Eye (tissue), 1 donor: ENCODE results near the gene ADARB2.
"Not testable (repeated sequence)": the region's sequence is repeated elsewhere in the genome, so short reads cannot be mapped to it uniquely, and the experiment has no call there.

Experiments
- DNase-seq: peaks from one replicate; pipeline ENCODE4 v3.0.0-alpha.2; 2015

ADARB2 gene

DNA sequence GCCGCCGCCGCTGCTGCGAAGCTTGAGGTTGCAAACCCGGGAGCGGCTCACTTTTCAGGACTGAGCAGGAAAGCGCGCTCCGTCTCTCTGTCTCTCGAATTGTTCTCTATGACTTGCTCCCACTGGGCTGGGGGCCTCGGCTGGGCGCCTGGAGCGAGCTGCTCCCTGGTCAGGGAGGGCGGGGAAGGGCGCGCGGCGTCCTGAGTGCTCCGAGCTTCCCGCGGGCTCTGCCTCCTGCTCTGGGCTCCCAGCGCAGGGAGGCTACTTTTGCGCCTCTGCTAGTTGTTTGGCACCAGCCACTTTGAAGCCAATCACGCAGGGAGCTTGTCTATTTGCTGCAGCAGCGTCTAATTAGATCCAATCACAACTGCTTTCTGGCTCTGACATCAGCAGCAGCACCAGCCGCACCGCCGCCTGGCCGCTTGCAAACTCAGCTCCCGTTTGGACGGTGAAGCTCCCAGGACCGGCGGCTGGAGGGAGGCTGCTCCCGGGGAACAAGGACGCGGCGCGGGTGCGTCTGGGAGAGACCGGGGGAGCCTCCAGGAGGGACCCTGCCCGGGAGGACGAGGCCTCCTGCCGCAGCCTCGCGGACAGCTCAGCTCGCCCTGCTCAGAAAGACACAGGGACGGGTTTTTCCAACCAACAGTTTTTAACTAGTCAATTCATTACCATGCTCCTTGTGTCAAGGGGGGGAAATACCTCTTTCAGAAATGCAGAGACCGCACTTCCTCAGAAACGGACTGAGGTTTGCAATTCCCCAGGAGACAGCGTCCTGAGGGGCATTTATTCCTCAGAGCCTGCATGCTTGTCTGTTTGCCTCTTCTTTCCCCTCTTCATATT is at the start of gene ADARB2:
TSS of gene ADARB2 (minus strand) at position 304 of the 840 bp plus-strand sequence.
- DNase-seq: peak; percentile 94

DNA sequence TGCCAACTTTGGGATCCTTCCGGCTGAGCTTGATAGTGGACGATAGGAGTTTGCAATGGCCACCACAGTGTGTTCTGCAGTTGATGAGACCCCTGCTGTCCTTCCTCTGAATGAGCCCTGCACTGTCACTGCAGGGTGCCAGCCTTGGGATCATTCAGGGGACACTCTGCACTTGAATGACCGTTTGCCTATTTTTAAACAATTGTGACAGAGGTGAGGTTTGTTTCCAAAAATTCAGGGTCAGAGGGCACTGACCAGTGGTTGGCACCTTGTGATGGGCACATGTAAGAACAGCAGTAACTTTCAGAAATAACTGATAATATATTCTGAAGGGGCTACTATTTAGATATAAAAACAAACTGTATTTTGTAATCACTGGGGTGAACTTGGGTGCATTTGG is 48.5 kb upstream of the ADARB2 start:
- peak; percentile 22 for DNase-seq

DNA sequence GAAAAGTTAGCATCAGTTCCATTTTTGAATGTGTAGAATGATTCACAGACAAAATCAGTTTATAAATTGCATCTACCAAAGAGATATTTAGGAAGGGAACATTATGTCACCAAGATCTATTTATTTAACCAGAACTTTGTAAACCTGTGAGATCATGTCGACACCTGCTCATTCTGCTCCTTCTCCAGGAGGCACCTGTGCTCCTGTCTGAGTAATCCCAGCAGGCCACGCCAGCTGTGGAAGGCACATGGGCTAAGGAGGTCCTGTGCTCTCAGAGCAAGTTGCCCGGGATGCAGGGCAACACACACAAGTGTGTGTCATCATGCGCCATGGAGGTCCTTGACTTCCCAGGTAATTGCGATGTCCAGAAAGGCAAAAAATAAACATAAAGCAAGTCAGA is 45.5 kb upstream of the ADARB2 start:
- no peak for DNase-seq

DNA sequence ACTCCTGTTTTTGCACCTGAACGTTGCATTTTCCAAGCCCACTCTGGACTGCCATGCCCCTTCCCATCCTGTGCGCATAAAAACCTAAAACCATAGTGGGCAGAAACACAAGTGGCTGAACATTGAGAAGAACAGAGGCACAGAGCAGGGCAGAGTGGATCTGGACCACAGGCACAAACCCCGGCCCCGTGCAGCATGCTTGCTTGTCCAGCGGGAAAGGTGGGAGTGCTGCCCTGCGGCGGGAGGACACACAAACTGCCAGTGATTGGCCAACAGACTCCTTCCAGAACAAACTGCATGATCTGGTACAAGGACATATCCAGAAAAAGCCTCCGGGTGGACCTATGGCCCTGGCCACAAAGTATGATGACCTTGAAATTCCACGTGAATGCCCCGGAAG is 42.5 kb upstream of the ADARB2 start:
- DNase-seq: no peak

DNA sequence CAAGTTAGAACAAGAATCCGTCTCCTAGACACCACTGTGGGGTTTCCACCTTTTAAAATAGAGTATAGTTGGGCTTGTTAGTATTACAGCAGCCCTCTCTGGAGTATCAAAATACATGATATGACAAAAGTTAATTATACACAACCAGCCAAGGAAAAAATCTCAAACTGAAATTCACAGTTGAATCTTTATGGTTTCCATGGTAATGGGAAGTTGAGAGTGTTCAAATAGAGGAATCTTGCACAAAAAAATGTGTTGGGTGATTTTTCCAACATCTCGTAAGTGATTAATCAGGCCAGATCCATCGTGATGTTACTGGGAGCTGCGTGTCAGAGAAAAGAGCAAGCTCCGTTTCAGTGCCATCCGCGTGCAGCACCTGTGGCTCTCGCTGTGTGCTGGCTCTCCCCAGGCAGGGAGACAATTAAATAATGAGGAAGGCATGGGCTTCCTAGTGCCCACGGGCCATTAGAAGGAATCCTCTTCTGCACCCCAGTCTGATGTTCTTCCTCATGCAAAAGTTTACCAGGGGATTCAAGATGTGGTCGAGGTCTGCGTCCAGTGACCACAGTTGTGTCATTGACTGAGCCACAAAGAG is 41.1 kb upstream of the ADARB2 start:
- DNase-seq: no peak

DNA sequence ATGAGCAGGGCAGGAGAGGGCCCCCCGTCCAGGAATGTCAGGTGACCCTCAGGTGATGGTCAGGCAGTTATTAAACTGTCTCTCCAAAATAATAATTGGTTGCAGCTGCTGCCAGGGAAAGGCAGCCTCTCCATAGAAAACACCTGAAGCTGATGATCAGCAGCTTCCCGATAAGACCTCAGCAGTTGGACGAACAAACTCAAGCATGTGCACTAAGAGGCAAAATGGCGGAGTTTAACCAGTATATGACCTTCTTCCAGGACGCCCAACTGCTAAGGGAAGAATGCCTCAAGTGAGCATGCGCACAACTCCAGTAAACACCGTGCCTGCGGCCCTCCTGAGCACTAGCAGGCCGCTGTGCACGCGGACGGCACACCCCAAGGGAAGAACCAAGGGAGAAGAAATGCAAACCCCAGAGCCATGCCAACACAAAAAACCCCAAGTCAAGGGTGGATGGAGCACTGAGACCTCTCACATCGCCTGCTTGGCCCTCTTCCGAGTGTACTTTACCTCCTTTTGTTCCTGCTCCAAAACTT is 38.9 kb upstream of the ADARB2 start:
- no peak for DNase-seq

DNA sequence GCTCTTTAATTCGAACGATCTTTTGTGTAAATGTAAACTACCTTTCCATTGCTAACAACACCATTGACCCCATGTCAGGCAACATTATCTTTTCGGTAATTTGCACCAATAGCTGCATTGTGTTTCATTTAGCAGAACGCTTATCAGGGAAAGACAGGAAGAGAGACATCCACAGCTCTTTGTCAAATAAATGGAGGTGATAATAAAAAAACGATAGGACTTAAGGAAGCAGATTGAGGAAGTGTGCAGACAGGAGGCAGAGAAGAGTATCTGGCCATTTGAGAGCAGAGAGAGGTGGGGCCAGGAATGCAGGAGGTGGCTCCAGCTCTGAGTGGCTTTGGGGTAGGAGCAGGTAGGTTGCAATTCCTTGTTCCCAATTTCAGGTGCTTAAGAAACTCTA is 37.5 kb upstream of the ADARB2 start:
- DNase-seq: no peak

DNA sequence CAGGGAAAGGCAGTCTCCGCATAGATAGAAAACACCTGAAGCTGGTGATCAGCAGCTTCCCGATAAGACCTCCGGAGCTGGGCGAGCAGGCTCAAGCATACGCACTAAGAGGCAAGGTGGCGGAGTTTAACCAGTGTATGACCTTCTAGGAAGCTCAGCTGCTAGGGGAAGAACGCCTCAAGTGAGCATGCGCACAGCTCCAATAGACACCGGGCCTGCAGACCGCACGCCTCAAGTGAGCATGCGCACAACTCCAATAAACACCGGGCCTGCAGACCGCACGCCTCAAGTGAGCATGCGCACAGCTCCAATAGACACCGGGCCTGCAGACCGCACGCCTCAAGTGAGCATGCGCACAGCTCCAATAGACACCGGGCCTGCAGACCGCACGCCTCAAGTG is 35.9 kb upstream of the ADARB2 start:
- not testable (repeated sequence) for DNase-seq

DNA sequence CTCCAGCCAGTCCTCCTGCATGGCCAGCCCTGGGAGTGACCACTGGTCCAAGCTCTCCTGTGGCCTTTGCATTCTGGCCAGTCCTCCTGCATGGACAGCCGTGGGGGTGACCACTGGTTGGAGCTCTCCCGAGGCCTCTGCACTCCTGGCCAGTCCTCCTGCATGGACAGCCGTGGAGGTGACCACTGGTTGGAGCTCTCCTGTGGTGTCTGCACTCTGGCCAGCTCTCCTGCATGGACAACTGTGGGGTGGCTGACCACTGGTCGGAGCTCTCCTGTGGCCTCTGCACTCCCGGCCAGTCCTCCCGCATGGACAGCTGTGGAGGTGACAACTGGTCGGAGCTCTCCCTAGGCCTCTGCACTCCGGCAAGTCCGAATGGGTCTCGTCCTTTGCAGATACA is 28.7 kb upstream of the ADARB2 start:
- DNase-seq: no peak

DNA sequence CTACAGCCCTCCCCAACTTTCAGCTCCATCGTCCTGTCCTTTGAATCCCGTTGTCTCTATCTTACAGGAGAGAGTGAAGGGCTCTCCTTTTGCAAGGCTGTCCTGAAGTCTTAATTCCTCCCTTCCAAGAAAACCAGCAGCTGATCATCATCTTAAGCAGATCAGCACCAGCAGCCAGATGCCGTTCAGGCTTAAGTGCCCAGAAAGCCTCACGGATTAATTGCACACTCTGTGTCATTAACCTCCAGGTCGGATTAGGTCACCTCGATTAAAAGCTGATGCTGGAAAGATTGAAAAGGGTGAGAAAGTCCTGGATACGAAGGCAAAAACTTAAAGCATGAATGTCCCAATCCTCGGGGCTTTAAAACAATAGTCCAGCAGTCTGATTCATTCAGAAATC is 24.8 kb upstream of the ADARB2 start:
- DNase-seq: peak; percentile 74

DNA sequence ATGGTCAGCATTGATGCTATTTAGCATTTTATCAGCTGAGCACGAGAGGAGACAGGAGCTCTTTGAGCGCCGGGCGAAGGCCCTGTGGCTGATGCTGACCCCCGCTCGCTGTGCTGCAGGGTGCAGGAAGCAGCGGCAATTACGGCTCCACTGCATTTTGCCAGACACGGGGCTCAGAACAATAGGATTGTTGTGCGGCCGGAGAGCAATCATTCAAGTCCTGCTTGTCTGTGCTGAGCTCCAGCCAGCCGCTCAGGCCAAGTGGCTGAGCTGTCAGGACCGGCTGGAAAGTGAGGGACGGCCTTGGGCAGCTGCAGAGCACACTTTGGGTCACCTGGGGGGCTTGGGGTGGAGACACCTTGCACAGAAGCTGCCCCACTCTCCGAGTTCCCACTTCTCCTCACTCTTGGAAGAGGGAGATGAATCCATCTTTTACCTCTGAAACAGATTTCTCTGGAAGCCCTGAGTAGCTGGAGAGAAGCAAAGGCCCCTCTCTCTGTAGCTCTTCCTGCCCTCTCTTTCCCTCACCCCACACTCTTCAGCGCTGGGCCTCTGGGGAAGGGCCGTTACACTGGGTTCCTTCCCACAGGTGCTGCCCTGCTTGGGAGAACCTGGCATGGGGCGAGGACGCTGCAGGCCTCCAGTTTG is 17.3 kb upstream of the ADARB2 start:
- peak; percentile 74 for DNase-seq

DNA sequence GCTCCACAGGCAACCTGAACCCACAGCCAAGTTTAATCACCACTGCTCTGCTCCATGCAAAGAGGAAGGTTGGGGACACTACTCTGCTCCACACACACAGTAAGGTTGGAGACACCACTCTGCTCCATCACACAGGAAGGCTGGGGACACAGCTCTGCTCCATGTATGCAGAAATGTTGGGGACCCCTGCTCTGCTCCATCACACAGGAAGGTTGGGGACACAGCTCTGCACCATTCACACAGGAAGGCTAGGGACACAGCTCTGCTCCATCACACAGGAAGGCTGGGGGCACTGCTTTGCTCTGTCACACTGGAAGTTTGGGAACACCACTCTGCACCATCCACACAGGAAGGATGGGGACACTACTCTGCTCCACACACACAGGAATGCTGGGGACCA is 14.8 kb upstream of the ADARB2 start:
- DNase-seq: no peak

DNA sequence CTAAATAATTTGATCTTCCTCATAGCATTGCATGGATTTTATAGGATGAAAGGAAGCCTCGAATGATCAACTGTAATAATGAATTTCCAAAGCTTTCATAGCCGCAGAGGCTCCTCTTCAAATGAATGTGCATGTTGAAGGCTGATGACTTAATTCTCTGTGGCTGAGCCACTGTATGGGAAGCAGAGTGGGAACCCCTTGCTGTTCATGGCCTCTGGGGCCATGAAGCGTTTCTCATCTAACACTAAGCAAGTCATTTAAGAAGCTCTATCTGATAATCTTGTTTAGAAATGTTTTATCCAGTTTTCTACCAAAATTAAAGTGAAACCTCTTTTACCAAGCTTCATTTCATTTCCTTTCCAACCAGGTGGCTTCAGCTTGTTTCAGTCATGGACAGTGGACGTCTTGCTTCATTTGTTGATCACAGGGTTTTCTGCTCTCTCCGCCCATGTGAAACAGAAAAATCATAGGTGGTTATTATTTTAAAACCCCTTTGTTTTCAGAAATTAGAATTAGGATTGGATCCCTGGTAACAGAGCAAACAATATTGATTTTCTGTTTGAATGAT is 10.3 kb upstream of the ADARB2 start:
- DNase-seq: peak; percentile 1

DNA sequence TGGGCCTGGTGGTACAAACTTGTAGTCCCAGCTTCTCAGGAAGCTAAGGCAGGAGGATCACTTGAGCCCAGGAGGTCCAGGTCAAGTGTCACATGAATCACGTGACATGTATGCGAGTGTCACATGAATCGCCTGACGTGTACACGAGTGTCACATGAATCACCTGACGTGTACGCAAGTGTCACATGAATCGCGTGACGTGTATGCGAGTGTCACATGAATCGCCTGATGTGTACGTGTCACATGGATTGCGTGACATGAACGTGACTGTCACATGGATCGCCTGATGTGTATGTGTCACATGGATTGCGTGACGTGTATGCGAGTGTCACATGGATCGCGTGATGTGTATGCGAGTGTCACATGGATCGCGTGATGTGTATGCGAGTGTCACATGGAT is 9.5 kb upstream of the ADARB2 start:
- no peak for DNase-seq

DNA sequence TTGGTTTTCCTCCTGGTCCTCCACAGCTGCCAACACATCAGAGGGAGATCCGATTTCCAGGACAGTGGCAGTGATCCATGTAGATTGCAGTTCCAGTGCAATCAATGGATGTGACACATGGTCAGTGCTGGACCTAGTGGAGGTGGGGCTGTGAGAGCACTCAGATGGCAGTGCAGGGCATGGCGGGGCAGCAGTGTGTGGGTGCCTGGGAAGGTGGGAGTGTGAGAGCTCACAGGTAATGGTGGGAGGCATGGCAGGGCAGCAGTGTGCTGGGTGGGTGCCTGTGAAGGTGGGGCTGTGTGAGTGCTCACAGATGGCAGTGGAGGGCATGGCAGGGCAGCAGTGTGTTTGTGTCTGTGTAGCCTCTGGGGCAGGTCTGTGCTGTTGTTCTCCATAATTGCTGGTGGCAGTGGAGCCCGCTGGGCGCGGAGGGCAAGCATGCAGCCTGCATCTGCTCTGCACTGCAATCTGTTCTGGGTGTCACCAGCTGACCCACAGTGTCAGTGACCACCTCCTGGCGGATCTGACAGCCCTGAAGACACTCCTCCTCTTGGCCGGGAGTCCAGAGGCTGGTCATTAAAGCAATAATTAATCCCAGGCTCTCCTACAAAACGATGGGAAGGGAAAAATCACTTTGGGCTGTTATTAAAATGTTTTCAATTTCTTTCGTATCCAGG is 8.6 kb upstream of the ADARB2 start:
- DNase-seq: peak; percentile 57

DNA sequence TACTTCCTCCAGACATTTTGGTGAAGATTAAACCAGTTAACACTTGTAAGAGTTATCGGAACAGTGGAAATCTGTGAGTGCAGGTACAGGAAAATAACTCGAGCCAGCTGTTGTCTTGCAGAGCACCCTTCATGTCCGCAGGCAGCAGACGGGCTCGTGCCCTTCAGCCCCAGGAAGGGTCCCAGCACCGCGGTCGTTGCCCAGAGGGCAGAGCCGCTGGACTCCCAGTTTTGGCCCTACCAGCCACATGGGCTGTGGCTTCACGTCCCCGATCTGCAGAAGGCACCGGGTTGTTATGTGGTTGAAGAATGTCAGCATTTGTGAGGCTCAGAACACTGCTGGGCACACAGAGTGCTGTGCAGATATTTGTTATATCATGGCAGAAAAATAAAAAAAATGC is 7.2 kb upstream of the ADARB2 start:
- no peak for DNase-seq

DNA sequence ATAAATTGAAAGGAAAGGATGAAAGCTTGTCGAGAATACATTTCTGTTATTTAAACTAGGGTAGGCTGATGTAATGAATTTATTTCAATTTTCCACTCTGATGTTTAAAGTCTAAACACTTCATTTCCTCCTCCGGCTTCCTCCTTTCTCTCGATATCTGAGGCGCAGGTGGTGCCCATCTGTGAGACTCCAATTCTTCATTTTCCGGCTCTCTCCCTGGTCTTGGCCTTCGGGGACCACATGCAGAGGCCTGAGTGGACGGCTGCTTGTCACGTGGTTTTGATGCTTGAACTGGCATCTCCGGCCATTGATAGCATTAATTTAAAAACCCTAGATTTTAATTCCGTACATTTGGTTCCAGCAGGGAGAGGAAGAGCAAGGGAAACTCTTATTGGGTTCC is 5.8 kb upstream of the ADARB2 start:
- DNase-seq: peak; percentile 61

DNA sequence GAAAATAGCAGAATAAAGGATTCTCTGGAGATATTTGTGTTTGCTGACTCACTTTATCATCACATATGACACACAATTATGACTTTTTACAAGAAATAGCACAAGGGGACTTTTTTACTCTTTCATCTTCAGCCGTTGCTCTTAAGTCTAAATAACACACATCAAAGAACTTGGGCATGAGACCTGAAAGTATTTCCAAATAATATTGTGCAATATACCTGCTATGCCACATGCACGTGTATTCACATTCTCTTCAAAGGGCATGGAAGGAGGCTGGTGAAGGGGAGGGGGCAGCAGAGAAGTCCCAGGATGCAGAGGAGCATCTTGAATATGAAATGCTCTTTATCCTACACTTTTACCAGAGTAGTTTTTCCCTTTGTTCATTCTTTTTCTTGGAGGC is 4.1 kb upstream of the ADARB2 start:
- DNase-seq: no peak

DNA sequence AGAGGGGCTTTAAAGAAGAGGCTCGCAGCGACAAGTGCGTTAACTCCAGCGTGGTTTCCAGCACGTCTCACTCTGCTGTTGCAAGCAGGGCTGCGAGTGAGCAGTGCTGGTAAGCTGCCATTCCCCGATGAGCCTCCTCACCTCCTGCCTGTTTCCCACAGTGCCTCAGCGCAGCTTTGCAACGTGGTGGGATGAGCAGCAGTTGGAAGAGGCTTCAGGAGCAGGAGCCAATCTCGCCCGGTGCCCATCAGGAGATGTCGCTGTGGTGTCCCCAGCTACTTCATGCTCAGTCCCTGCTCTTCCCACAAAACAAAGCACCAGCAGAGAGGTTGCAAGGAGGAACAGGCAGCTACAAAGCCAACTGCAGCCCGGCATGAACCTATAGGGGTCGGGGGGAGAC is 2.4 kb upstream of the ADARB2 start:
- peak; percentile 67 for DNase-seq

DNA sequence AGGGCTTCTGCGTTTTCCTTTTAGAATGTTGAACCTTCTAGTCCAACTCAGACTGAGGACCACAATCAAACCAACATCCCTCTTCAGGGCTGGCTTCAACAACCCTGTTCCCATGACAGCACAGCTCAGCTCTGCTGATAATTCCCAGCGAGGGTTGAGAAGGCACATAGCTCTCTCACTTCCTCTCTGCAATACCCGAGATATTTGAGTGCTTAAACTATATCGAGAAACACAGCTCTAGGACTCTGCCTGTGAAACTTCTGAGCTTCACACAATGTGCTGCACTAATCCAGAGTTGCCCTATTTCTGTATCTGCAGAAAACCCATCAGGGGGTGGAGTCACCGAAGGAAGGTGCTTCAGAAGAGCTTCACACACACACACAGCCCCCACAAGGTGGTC is 1.6 kb upstream of the ADARB2 start:
- peak; percentile 29 for DNase-seq

DNA sequence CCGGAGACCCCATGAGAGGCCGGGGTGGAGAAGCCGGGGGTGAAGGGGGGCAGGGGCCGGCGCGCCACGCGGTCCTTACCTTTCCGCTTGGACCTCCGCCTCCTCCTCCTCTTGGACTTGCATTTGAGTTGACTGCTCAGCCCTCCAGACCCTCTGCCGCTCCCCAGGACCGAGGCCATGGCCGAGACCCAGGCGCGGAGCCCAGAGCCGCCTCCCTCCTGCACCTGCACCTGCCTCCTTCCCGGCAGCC is 428 bp downstream of the ADARB2 start:
- no peak for DNase-seq

DNA sequence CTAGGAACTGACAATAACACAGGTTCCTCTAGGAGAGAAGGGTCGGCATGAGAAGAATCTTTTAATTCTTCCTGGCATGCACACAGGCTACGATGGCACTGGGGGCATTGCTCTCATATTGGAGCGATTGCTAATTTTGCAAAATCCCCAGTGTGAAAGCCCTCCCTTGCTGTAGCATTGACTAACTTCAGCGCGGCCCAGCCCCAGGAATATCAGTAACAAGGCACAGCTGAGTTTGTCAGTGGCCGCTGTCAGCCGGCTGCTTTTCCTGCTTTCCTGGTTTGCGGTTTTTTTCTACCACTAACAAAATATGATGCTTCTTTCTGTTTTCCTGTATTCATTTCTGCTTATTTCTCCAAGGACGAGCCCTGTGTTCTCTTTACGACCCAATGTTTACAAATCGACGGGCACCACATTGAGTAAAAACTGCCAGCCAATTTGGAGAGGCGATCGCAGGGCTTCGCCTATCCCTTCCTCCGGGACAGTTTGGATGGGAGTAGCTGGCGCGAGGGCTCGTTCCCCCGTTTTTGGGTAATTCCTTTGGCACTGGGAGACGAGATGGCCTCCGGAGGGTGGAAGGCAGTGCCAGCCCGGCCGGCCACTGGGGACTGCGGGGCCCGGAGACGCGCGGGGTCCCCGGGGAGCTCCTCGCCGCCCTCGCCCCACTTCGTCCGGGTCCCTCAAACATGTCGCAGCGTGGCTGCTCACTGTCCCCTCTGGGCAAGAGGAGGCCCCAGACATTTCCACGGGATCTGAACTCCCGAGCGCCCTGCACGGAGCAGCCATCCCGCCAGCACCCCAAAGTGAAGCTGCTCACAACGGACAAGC is 967 bp downstream of the ADARB2 start:
- peak; percentile 68 for DNase-seq
